Activated naive CD4-positive, alpha-beta T cell treated with anti-CD3 and anti-CD28 coated beads for 36 hours (primary cell): ENCODE data around the gene TMEM69. TPM values are rescaled to one million over a fixed set of nuclear protein-coding genes. Genes with fewer than 3 reads are reported as not detected.
A peak's percentile ranks its signal among the peaks of the same experiment; 100 is the strongest.
"Not testable (repeated sequence)": the region's sequence is repeated elsewhere in the genome, so short reads cannot be mapped to it uniquely, and the experiment has no call there.

ENCODE experiments used
- CTCF ChIA-PET: fragments of 350-600 bp; sonication (Branson Sonifier 250); formaldehyde crosslinking; loops from one replicate; lab custom pipeline; 2021; ENCODE audit warnings: antibody characterized with exemption; lab: Charles Lee
- DNase-seq: peaks from one replicate; pipeline ENCODE4 v3.0.0-alpha.2; 2020
- H3K27ac Mint-ChIP-seq: one replicate; pipeline ENCODE4 v1.8.0; 2021; ENCODE audit warnings: mild to moderate bottlenecking, mixed read lengths
- H3K27me3 Mint-ChIP-seq: one replicate; pipeline ENCODE4 v1.8.0; 2021; ENCODE audit warnings: low read depth, mixed read lengths
- H3K36me3 Mint-ChIP-seq: one replicate; pipeline ENCODE4 v1.8.0; 2021; ENCODE audit warnings: low read depth, mixed read lengths
- H3K4me1 Mint-ChIP-seq: one replicate; pipeline ENCODE4 v1.8.0; 2021; ENCODE audit warnings: low read depth, mixed read lengths
- H3K4me3 Mint-ChIP-seq: one replicate; pipeline ENCODE4 v1.8.0; 2021; ENCODE audit warnings: mild to moderate bottlenecking, moderate library complexity, mixed read lengths
- H3K9me3 Mint-ChIP-seq: one replicate; pipeline ENCODE4 v1.8.0; 2021; ENCODE audit warnings: mixed read lengths
- intact Hi-C: fragments of 100-400 bp; cut with micrococcal nuclease; formaldehyde crosslinking; loops from one replicate; pipeline ENCODE4 v1.15.1; 2023
- total RNA-seq, 2 experiments: library from RNA; stranded (reverse); gene quantifications; one replicate each; pipeline ENCODE4 v1.2.3, GENCODE V29; 2021

TMEM69 gene
- total RNA-seq, 2 experiments from 2014 or later, result 28.9 to 29.3 TPM

GRCh38 chr1:45666836-45667235 is 21.1 kb upstream of the TMEM69 start:
- Mint-ChIP-seq H3K9me3 (no peaks in the 10 kb centered on the region), H3K4me1 (peaks cover 43% of the 10 kb centered on the region), H3K36me3 (peaks cover 6% of the 10 kb centered on the region), H3K27ac (no peak overlapping the region), H3K4me3 (no peak overlapping the region), H3K27me3 (no peaks in the 10 kb centered on the region)
- intact Hi-C loops, result no loop called here
- CTCF ChIA-PET, result no interaction called here
- DNase-seq, result no peak

- H3K27me3 Mint-ChIP-seq, result no peaks in the 10 kb centered on the region
- CTCF ChIA-PET, result no interaction called here
- H3K27ac Mint-ChIP-seq, result no peak overlapping the region
- peaks cover 45% of the 10 kb centered on the region for H3K4me1 Mint-ChIP-seq
- no peak overlapping the region for H3K4me3 Mint-ChIP-seq
- peaks cover 6% of the 10 kb centered on the region for H3K36me3 Mint-ChIP-seq
- no peak for DNase-seq
- intact Hi-C loops, result no loop called here
- H3K9me3 Mint-ChIP-seq, result no peaks in the 10 kb centered on the region
Observed at GRCh38 chr1:45667321-45668111, 20.5 kb upstream of the TMEM69 start.

GRCh38 chr1:45668526-45668925 is 19.5 kb upstream of the TMEM69 start:
- CTCF ChIA-PET, result no interaction called here
- no peak overlapping the region for H3K27ac Mint-ChIP-seq
- no peak overlapping the region for H3K4me3 Mint-ChIP-seq
- peaks cover 49% of the 10 kb centered on the region for H3K4me1 Mint-ChIP-seq
- DNase-seq, result no peak
- no peaks in the 10 kb centered on the region for H3K9me3 Mint-ChIP-seq
- peaks cover 10% of the 10 kb centered on the region for H3K36me3 Mint-ChIP-seq
- H3K27me3 Mint-ChIP-seq, result no peaks in the 10 kb centered on the region
- intact Hi-C loops, result no loop called here

GRCh38 chr1:45669379-45669778 is 18.6 kb upstream of the TMEM69 start:
- DNase-seq, result no peak
- H3K4me3 Mint-ChIP-seq, result no peak overlapping the region
- no peaks in the 10 kb centered on the region for H3K9me3 Mint-ChIP-seq
- CTCF ChIA-PET, result no interaction called here
- peaks cover 11% of the 10 kb centered on the region for H3K36me3 Mint-ChIP-seq
- peaks cover 54% of the 10 kb centered on the region for H3K4me1 Mint-ChIP-seq
- intact Hi-C loops, result no loop called here
- H3K27ac Mint-ChIP-seq, result no peak overlapping the region
- no peaks in the 10 kb centered on the region for H3K27me3 Mint-ChIP-seq

- Mint-ChIP-seq H3K27me3 (no peaks in the 10 kb centered on the region), H3K4me1 (peaks cover 57% of the 10 kb centered on the region), H3K9me3 (no peaks in the 10 kb centered on the region), H3K27ac (peak overlapping the region; percentile 30), H3K36me3 (peaks cover 12% of the 10 kb centered on the region), H3K4me3 (no peak overlapping the region)
- DNase-seq, result no peak
- intact Hi-C loops, result no loop called here
- CTCF ChIA-PET, result no interaction called here
Observed at GRCh38 chr1:45669859-45670655, 17.9 kb upstream of the TMEM69 start.

- peaks cover 64% of the 10 kb centered on the region for H3K4me1 Mint-ChIP-seq
- intact Hi-C loops, result no loop called here
- CTCF ChIA-PET, result interaction anchor here (0.9 to 1.8 kb wide), 2 partner anchors 18 to 79 kb away, joined by 3 to 9 read pairs; no protein-coding TSS in a partner anchor
Observed at GRCh38 chr1:45673956-45674355, 14.0 kb upstream of the TMEM69 start.

GRCh38 chr1:45674478-45674877 is 13.5 kb upstream of the TMEM69 start:
- Mint-ChIP-seq H3K27me3 (no peaks in the 10 kb centered on the region), H3K4me1 (peaks cover 64% of the 10 kb centered on the region), H3K36me3 (peaks cover 7% of the 10 kb centered on the region), H3K27ac (no peak overlapping the region), H3K4me3 (no peak overlapping the region), H3K9me3 (no peaks in the 10 kb centered on the region)
- intact Hi-C loops, result no loop called here
- CTCF ChIA-PET, result interaction anchor here (0.5 to 0.9 kb wide), 4 partner anchors 22 to 209 kb away, joined by 3 to 5 read pairs (median 3); no protein-coding TSS in a partner anchor
- no peak for DNase-seq

More at GRCh38 chr1:45673956-45674355, 14.0 kb upstream of the TMEM69 start:
- DNase-seq, result no peak
- H3K27me3 Mint-ChIP-seq, result no peaks in the 10 kb centered on the region
- H3K9me3 Mint-ChIP-seq, result no peaks in the 10 kb centered on the region
- no peak overlapping the region for H3K27ac Mint-ChIP-seq
- peaks cover 7% of the 10 kb centered on the region for H3K36me3 Mint-ChIP-seq
- H3K4me3 Mint-ChIP-seq, result no peak overlapping the region

GRCh38 chr1:45676553-45676952 is 11.4 kb upstream of the TMEM69 start:
- H3K36me3 Mint-ChIP-seq, intact Hi-C loops, H3K9me3 Mint-ChIP-seq, H3K27me3 Mint-ChIP-seq, DNase-seq, H3K4me3 Mint-ChIP-seq, H3K27ac Mint-ChIP-seq: not testable (repeated sequence)
- peaks cover 67% of the 10 kb centered on the region for H3K4me1 Mint-ChIP-seq
- CTCF ChIA-PET, result interaction anchor here (0.7 kb wide), 1 partner anchor 183 kb away, joined by 3 read pairs; no protein-coding TSS in a partner anchor

GRCh38 chr1:45677751-45678245 is 10.2 kb upstream of the TMEM69 start:
- intact Hi-C loops, result no loop called here
- CTCF ChIA-PET, result interaction anchor here (0.8 to 1.1 kb wide), 2 partner anchors 8 to 213 kb away, joined by 3 read pairs; partner anchors contain the start of gene GPBP1L1
- no peak overlapping the region for H3K4me3 Mint-ChIP-seq
- peaks cover 6% of the 10 kb centered on the region for H3K36me3 Mint-ChIP-seq
- DNase-seq, result no peak
- no peaks in the 10 kb centered on the region for H3K9me3 Mint-ChIP-seq
- peaks cover 74% of the 10 kb centered on the region for H3K4me1 Mint-ChIP-seq
- H3K27ac Mint-ChIP-seq, result no peak overlapping the region
- no peaks in the 10 kb centered on the region for H3K27me3 Mint-ChIP-seq

GRCh38 chr1:45678489-45678888 is 9.5 kb upstream of the TMEM69 start:
- Mint-ChIP-seq H3K36me3 (peaks cover 3% of the 10 kb centered on the region), H3K27me3 (no peaks in the 10 kb centered on the region), H3K9me3 (no peaks in the 10 kb centered on the region), H3K4me1 (peaks cover 73% of the 10 kb centered on the region), H3K4me3 (no peak overlapping the region), H3K27ac (no peak overlapping the region)
- no peak for DNase-seq
- CTCF ChIA-PET, result interaction anchor here (0.8 kb wide), 1 partner anchor 8 kb away, joined by 3 read pairs; the partner anchor contains the start of gene GPBP1L1
- intact Hi-C loops, result no loop called here

GRCh38 chr1:45679123-45679522 is 8.9 kb upstream of the TMEM69 start:
- no peak overlapping the region for H3K27ac Mint-ChIP-seq
- intact Hi-C loops, result no loop called here
- CTCF ChIA-PET, result no interaction called here
- DNase-seq, result no peak
- no peaks in the 10 kb centered on the region for H3K9me3 Mint-ChIP-seq
- peaks cover 1% of the 10 kb centered on the region for H3K36me3 Mint-ChIP-seq
- peaks cover 67% of the 10 kb centered on the region for H3K4me1 Mint-ChIP-seq
- no peak overlapping the region for H3K4me3 Mint-ChIP-seq
- H3K27me3 Mint-ChIP-seq, result no peaks in the 10 kb centered on the region

GRCh38 chr1:45682942-45683341 is 5.0 kb upstream of the TMEM69 start:
- peaks cover 58% of the 10 kb centered on the region for H3K4me1 Mint-ChIP-seq
- no peak for DNase-seq
- peaks cover 6% of the 10 kb centered on the region for H3K36me3 Mint-ChIP-seq
- no peak overlapping the region for H3K4me3 Mint-ChIP-seq
- intact Hi-C loops, result no loop called here
- H3K27ac Mint-ChIP-seq, result no peak overlapping the region
- H3K27me3 Mint-ChIP-seq, result no peaks in the 10 kb centered on the region
- CTCF ChIA-PET, result interaction anchor here (0.6 kb wide), 3 partner anchors 15 to 384 kb away, joined by 3 read pairs; no protein-coding TSS in a partner anchor
- no peaks in the 10 kb centered on the region for H3K9me3 Mint-ChIP-seq
